ENCODE results near the gene C1orf226. TPM values are rescaled to one million over a fixed set of nuclear protein-coding genes. Genes with fewer than 3 reads are reported as not detected.

C1orf226 gene
- total and polyA plus RNA-seq, 9 of the 15 experiments (the other 6 are each of a cell fraction or from before 2014, with no cell fraction given), result 0.10 to 1.4 (median 0.47) TPM

- peak; percentile 51 for TF ChIP-seq MEIS2 (IDR thresholded peaks at IDR 0.05; ENCODE audit: partially characterized antibody)
- TF ChIP-seq JUN (IDR thresholded peaks at IDR 0.05; ENCODE audit: borderline replicate concordance, low read depth, low read length), result no peak
- TF ChIP-seq JUN (CRISPR knock-in tag; IDR thresholded peaks at IDR 0.05; ENCODE audit: borderline replicate concordance), result no peak
- TF ChIP-seq ZNF41 (CRISPR knock-in tag; conservative IDR thresholded peaks at IDR 0.05), result no peak
- no peak for TF ChIP-seq RERE (CRISPR knock-in tag; IDR thresholded peaks at IDR 0.05; ENCODE audit: borderline replicate concordance)
- no peak for TF ChIP-seq ZNF445 (CRISPR knock-in tag; IDR thresholded peaks at IDR 0.05; ENCODE audit: low read depth)
- TF ChIP-seq EHMT2 (IDR thresholded peaks at IDR 0.05), result peak; percentile 63; the same call in 1 of the 2 replicates
- TF ChIP-seq ZNF57 (CRISPR knock-in tag; IDR thresholded peaks at IDR 0.05), result no peak
- TF ChIP-seq KDM1A (IDR thresholded peaks at IDR 0.05), result peak; percentile 27 to 48; a peak in 2 of 4 replicates
- TF ChIP-seq ZNF717 (CRISPR knock-in tag; IDR thresholded peaks at IDR 0.05), result no peak
- no peak for TF ChIP-seq ZNF644 (tag; IDR thresholded peaks at IDR 0.05; ENCODE audit: low read depth)
- TF ChIP-seq SIX5 (IDR thresholded peaks at IDR 0.05; ENCODE audit: borderline replicate concordance in 1 of 2, insufficient read depth in 1 of 2, low read depth in 1 of 2, low read length in 2 of 2), result no peak
These were observed 1.3 kb upstream of the C1orf226 start (continued) for GRCh38 chr1:162380061-162380846.
